Uterus (tissue), 4 donors: ENCODE measurements around the gene ZNHIT3. TPM values are rescaled to one million over a fixed set of nuclear protein-coding genes. Genes with fewer than 3 reads are reported as not detected.

ENCODE experiments used
- DNase-seq, 2 donors: peaks; one replicate each; pipeline ENCODE4 v3.0.0-alpha.2; 2019 to 2020
- H3K27ac ChIP-seq, 2 donors: fragments of 200-600 bp; sonication (generic); 1 replicate in 1 of 2; 2 replicates in 1 of 2; pipeline ENCODE4 v1.5.1; 2016 to 2018
- H3K27me3 ChIP-seq, 2 donors: fragments of 200-600 bp; sonication (generic); one replicate each; pipeline ENCODE4 v1.5.1; 2018 to 2019; ENCODE audit warnings: control low read depth in 1 of 2
- H3K36me3 ChIP-seq, 2 donors: fragments of 200-600 bp; sonication (generic); one replicate each; pipeline ENCODE4 v1.5.1; 2019; ENCODE audit warnings: control low read depth in 1 of 2
- H3K4me1 ChIP-seq, 2 donors: fragments of 200-600 bp; sonication (generic); one replicate each; pipeline ENCODE4 v1.5.1; 2018 to 2019; ENCODE audit warnings: control low read depth in 1 of 2
- H3K4me3 ChIP-seq, 2 donors: fragments of 200-600 bp; sonication (generic); 1 replicate in 1 of 2; 2 replicates in 1 of 2; pipeline ENCODE4 v1.5.1; 2018 to 2019; ENCODE audit warnings: mild to moderate bottlenecking in 1 of 2
- H3K9me3 ChIP-seq, 2 donors: fragments of 200-600 bp; sonication (generic); one replicate each; pipeline ENCODE4 v1.5.1; 2019; ENCODE audit warnings: control low read depth in 1 of 2
- CTCF ChIP-seq, 4 experiments: fragments of 200-600 bp in 2 of 4; fragments of 450-650 bp in 2 of 4; sonication (generic) in 2 of 4; IDR thresholded peaks; one replicate each; pipeline ENCODE4 v1.5.1; 2016 to 2019; ENCODE audit warnings: antibody characterized with exemption in 4 of 4, mild to moderate bottlenecking in 2 of 4, moderate library complexity in 1 of 4
- POLR2A ChIP-seq, 2 donors: fragments of 450-650 bp; IDR thresholded peaks; one replicate each; pipeline ENCODE4 v1.6.1; 2016; ENCODE audit warnings: antibody characterized with exemption in 2 of 2, mild to moderate bottlenecking in 1 of 2, moderate library complexity in 1 of 2
- intact Hi-C: fragments of 100-400 bp; cut with DNase I; formaldehyde crosslinking; loops from one replicate; pipeline ENCODE4 v1.15.1; 2023; ENCODE audit warnings: low total_unique reads
- total RNA-seq, 4 donors: library from RNA; depleted of rRNA in 3 of 4; stranded (reverse); fragments of >200 nt in 3 of 4; gene quantifications; one replicate each; pipeline versions ENCODE4 v1.1.0 to v1.2.4, GENCODE V29; 2014 to 2023
- donor health status: DM: yes; HTN: yes; CAD: no.

ZNHIT3 gene
- total RNA-seq, 4 donors from 2014 or later, result 10.0 to 34.5 (median 24.4) TPM

- no peaks in the 10 kb centered on the region for H3K9me3 ChIP-seq
- H3K27me3 ChIP-seq, result no peaks in the 10 kb centered on the region
- no peak for TF ChIP-seq CTCF (IDR thresholded peaks at IDR 0.05)
- no peak for TF ChIP-seq POLR2A (IDR thresholded peaks at IDR 0.05)
- no peak overlapping the region for H3K4me3 ChIP-seq
- H3K4me1 ChIP-seq, result no peaks in the 10 kb centered on the region
- DNase-seq, result no peak
- no peaks in the 10 kb centered on the region for H3K36me3 ChIP-seq
- H3K27ac ChIP-seq, result no peak overlapping the region
- intact Hi-C loops, result no loop called here
Observed at GRCh38 chr17:36514856-36515255, 28.4 kb downstream of the ZNHIT3 start.

GRCh38 chr17:36515837-36516236 is 29.4 kb downstream of the ZNHIT3 start:
- H3K27ac ChIP-seq, result no peak overlapping the region
- H3K9me3 ChIP-seq, result no peaks in the 10 kb centered on the region
- DNase-seq, result no peak
- intact Hi-C loops, result no loop called here
- H3K4me1 ChIP-seq, result no peaks in the 10 kb centered on the region
- H3K27me3 ChIP-seq, result no peaks in the 10 kb centered on the region
- TF ChIP-seq CTCF (IDR thresholded peaks at IDR 0.05) (no peak), POLR2A (IDR thresholded peaks at IDR 0.05) (no peak)
- no peak overlapping the region for H3K4me3 ChIP-seq
- H3K36me3 ChIP-seq, result no peaks in the 10 kb centered on the region

- TF ChIP-seq CTCF (IDR thresholded peaks at IDR 0.05) (no peak), POLR2A (IDR thresholded peaks at IDR 0.05) (no peak)
- intact Hi-C loops, result no loop called here
- no peaks in the 10 kb centered on the region for H3K36me3 ChIP-seq
- H3K9me3 ChIP-seq, result no peaks in the 10 kb centered on the region
- H3K27ac ChIP-seq, result no peak overlapping the region
- no peak for DNase-seq
- H3K27me3 ChIP-seq, result no peaks in the 10 kb centered on the region
- H3K4me1 ChIP-seq, result no peaks in the 10 kb centered on the region
- no peak overlapping the region for H3K4me3 ChIP-seq
Observed at GRCh38 chr17:36523113-36523512, 36.6 kb downstream of the ZNHIT3 start.

- Histone ChIP-seq H3K36me3 (no peaks in the 10 kb centered on the region), H3K4me3 (no peak overlapping the region), H3K9me3 (no peaks in the 10 kb centered on the region), H3K27me3 (no peaks in the 10 kb centered on the region), H3K4me1 (no peaks in the 10 kb centered on the region), H3K27ac (no peak overlapping the region)
- intact Hi-C loops, result no loop called here
- TF ChIP-seq CTCF (IDR thresholded peaks at IDR 0.05), result no peak
- no peak for TF ChIP-seq POLR2A (IDR thresholded peaks at IDR 0.05)
- DNase-seq, result no peak
Observed at GRCh38 chr17:36524428-36524876, 38.0 kb downstream of the ZNHIT3 start.

- H3K27me3 ChIP-seq, result no peaks in the 10 kb centered on the region
- H3K27ac ChIP-seq, result no peak overlapping the region
- no peak for DNase-seq
- no peaks in the 10 kb centered on the region for H3K36me3 ChIP-seq
- no peaks in the 10 kb centered on the region for H3K4me1 ChIP-seq
- H3K9me3 ChIP-seq, result no peaks in the 10 kb centered on the region
- intact Hi-C loops, result no loop called here
- no peak overlapping the region for H3K4me3 ChIP-seq
- no peak for TF ChIP-seq CTCF (IDR thresholded peaks at IDR 0.05)
- no peak for TF ChIP-seq POLR2A (IDR thresholded peaks at IDR 0.05)
Observed at GRCh38 chr17:36525113-36525512, 38.6 kb downstream of the ZNHIT3 start.
